Astrocyte (in vitro differentiated cells and primary cell): ENCODE measurements around the gene MICAL2. TPM values are rescaled to one million over a fixed set of nuclear protein-coding genes. Genes with fewer than 3 reads are reported as not detected.

Source experiments
- DNase-seq: peaks from one replicate; pipeline ENCODE4 v3.0.0-alpha.2; 2010; ENCODE audit warnings: low read depth
- FAIRE-seq: peaks from 2 replicates; lab custom pipeline; 2011; peaks lifted over from hg19 to GRCh38; lab: Jason Lieb, UNC
- H2AFZ ChIP-seq: 2 replicates; pipeline ENCODE4 v1.6.0; 2012; ENCODE audit warnings: low read depth, low read length, inconsistent platforms
- H3K27ac ChIP-seq: 2 replicates; pipeline ENCODE4 v1.5.1; 2011; ENCODE audit warnings: low read depth, low read length, inconsistent platforms
- H3K27me3 ChIP-seq: 2 replicates; pipeline ENCODE4 v1.6.0; 2011; ENCODE audit warnings: low read length, inconsistent platforms; ENCODE audit not compliant: insufficient read depth
- H3K36me3 ChIP-seq: 2 replicates; pipeline ENCODE4 v1.5.1; 2011; ENCODE audit warnings: low read length, inconsistent platforms; ENCODE audit not compliant: insufficient read depth
- H3K4me1 ChIP-seq: 2 replicates; pipeline ENCODE4 v1.5.1; 2011; ENCODE audit warnings: low read length, inconsistent platforms; ENCODE audit not compliant: insufficient read depth
- H3K4me2 ChIP-seq: 2 replicates; pipeline ENCODE4 v1.6.0; 2012; ENCODE audit warnings: low read length, inconsistent platforms
- H3K4me3 ChIP-seq: 2 replicates; pipeline ENCODE4 v1.5.1; 2011; ENCODE audit warnings: low read depth, mild to moderate bottlenecking, low read length, inconsistent platforms; ENCODE audit not compliant: insufficient read depth
- H3K79me2 ChIP-seq: 2 replicates; pipeline ENCODE4 v1.6.0; 2012; ENCODE audit warnings: mild to moderate bottlenecking, low read length, inconsistent platforms; ENCODE audit not compliant: insufficient read depth
- H3K9ac ChIP-seq: 2 replicates; pipeline ENCODE4 v1.6.0; 2012; ENCODE audit warnings: mild to moderate bottlenecking, low read length, inconsistent platforms
- H3K9me3 ChIP-seq: 2 replicates; pipeline ENCODE4 v1.5.1; 2012; ENCODE audit warnings: low read depth, mild to moderate bottlenecking, low read length, inconsistent platforms; ENCODE audit not compliant: insufficient read depth
- H4K20me1 ChIP-seq: 2 replicates; pipeline ENCODE4 v1.6.0; 2012; ENCODE audit warnings: low read length, inconsistent platforms; ENCODE audit not compliant: insufficient read depth
- H3K27ac Mint-ChIP-seq: one replicate; pipeline ENCODE4 v1.8.0; 2021; ENCODE audit warnings: mild to moderate bottlenecking, mixed read lengths; ENCODE audit not compliant: unreplicated experiment
- H3K27me3 Mint-ChIP-seq: one replicate; pipeline ENCODE4 v1.8.0; 2021; ENCODE audit warnings: low read depth, mixed read lengths; ENCODE audit not compliant: unreplicated experiment
- H3K36me3 Mint-ChIP-seq: one replicate; pipeline ENCODE4 v1.8.0; 2021; ENCODE audit warnings: low read depth, mixed read lengths; ENCODE audit not compliant: unreplicated experiment
- H3K4me1 Mint-ChIP-seq: one replicate; pipeline ENCODE4 v1.8.0; 2021; ENCODE audit warnings: low read depth, mixed read lengths; ENCODE audit not compliant: unreplicated experiment
- H3K4me3 Mint-ChIP-seq: one replicate; pipeline ENCODE4 v1.8.0; 2021; ENCODE audit warnings: mild to moderate bottlenecking, moderate library complexity, mixed read lengths; ENCODE audit not compliant: unreplicated experiment
- H3K9me3 Mint-ChIP-seq: one replicate; pipeline ENCODE4 v1.8.0; 2021; ENCODE audit warnings: mild to moderate bottlenecking, mixed read lengths; ENCODE audit not compliant: unreplicated experiment
- EZH2 ChIP-seq: IDR thresholded peaks from 2 replicates; pipeline ENCODE4 v1.6.1; 2012; ENCODE audit warnings: mild to moderate bottlenecking, low read length, inconsistent platforms; ENCODE audit not compliant: insufficient read depth
- total RNA-seq: library from RNA; stranded (reverse); gene quantifications from 2 replicates; pipeline ENCODE4 v1.2.1, GENCODE V29; 2021
- TF ChIP-seq, protein P1 (sequence below): IDR thresholded peaks from 2 replicates; pipeline ENCODE4 v1.5.1; 2011; ENCODE audit warnings: low read depth, mild to moderate bottlenecking, inconsistent platforms, low read length, moderate library complexity; ENCODE audit not compliant: insufficient read depth

MICAL2 gene
- total RNA-seq, 1 donor from 2014 or later, result 357 TPM

DNA sequence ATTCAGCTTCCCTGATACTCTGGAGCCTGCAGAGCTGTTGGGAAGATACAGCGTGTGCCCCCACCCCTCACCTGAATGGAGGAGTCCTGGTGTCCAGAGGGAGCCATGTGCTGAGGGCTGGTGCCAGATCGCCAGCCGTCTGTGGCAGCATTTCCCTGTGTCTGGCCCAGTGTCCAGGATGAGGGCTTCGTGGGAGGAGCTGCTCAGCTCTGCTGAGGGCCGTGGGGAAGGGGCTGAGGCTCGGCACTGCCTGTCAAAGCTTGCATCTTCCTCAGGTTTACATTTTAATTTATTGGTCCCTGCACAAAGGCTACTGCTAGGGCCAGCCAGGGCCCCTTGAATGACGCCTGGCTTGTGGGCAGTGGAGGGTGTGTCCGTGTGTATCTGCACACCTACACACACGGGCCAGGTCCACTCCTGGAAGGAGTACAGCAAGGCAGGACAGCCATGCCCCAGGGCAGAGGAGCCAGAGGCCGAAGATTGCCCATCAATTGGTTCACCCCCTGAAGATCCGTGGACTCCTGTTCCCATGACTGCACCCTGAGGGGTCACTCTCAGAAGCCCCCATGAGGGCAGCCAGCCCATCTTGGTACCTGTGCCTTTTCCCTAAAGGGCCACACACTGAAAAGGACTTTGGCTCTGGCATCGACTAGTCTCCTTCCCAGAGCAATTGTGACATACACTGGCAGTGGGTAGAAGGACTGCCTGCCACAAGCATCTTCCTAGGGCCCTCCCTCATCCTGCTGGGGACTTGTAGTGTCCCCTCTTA, 159.2 kb downstream of the MICAL2 start:
- H4K20me1 ChIP-seq, result no peaks in the 10 kb centered on the region
- H3K9me3 ChIP-seq, result no peaks in the 10 kb centered on the region
- no peak overlapping the region for H2AFZ ChIP-seq
- Mint-ChIP-seq H3K4me1 (peaks cover 32% of the 10 kb centered on the region), H3K27me3 (no peaks in the 10 kb centered on the region), H3K9me3 (no peaks in the 10 kb centered on the region), H3K36me3 (peaks cover 10% of the 10 kb centered on the region), H3K27ac (peak overlapping the region; percentile 34), H3K4me3 (peak overlapping the region; percentile 48)
- no peaks in the 10 kb centered on the region for H3K79me2 ChIP-seq
- H3K9ac ChIP-seq, result peak overlapping the region; percentile 13
- no peaks in the 10 kb centered on the region for H3K27me3 ChIP-seq
- DNase-seq (no peak), FAIRE-seq (no peak)
- no peak overlapping the region for H3K4me2 ChIP-seq
- peaks cover 39% of the 10 kb centered on the region for H3K4me1 ChIP-seq
- TF ChIP-seq, protein P1, sequence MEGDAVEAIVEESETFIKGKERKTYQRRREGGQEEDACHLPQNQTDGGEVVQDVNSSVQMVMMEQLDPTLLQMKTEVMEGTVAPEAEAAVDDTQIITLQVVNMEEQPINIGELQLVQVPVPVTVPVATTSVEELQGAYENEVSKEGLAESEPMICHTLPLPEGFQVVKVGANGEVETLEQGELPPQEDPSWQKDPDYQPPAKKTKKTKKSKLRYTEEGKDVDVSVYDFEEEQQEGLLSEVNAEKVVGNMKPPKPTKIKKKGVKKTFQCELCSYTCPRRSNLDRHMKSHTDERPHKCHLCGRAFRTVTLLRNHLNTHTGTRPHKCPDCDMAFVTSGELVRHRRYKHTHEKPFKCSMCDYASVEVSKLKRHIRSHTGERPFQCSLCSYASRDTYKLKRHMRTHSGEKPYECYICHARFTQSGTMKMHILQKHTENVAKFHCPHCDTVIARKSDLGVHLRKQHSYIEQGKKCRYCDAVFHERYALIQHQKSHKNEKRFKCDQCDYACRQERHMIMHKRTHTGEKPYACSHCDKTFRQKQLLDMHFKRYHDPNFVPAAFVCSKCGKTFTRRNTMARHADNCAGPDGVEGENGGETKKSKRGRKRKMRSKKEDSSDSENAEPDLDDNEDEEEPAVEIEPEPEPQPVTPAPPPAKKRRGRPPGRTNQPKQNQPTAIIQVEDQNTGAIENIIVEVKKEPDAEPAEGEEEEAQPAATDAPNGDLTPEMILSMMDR, result no peak
- TF ChIP-seq EZH2, result no peak
- peaks cover 6% of the 10 kb centered on the region for H3K36me3 ChIP-seq
- H3K27ac ChIP-seq, result peak overlapping the region; percentile 23
- no peak overlapping the region for H3K4me3 ChIP-seq

DNA sequence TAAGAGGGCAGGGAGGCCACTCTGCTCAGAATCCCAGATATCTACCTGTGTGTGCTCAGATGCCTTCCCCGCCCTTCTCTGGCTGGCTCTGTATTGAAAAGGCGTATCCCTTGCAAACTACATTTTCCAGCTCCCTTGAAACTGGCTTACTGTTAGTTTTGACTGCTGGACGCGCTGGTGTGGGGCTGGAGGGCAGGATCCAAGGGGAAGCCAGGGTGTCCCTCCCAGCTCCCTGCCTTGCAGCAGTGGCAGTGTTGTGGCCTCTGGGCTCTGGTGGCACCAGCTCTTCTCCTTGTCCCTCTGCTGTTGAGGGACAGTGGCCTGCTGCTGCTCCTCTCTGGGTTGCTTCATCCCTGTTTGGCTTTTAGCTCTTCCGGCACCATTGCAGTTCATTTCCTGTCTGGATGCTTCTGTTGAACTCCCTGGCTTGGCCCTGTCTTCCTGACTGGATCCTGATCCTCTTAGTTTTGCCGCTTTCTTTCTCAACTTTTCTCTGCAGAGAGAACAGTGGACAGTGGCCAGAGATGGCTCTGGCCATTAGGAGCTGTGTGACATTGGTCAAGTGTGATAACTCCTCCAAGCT, 159.9 kb downstream of the MICAL2 start:
- Mint-ChIP-seq H3K27ac (peak overlapping the region; percentile 8), H3K4me3 (no peak overlapping the region)
- H3K4me3 ChIP-seq, result no peak overlapping the region

More for the DNA sequence above, 159.9 kb downstream of the MICAL2 start:
- H3K9me3 Mint-ChIP-seq, result no peaks in the 10 kb centered on the region
- Histone ChIP-seq H3K36me3 (no peaks in the 10 kb centered on the region), H3K9me3 (no peaks in the 10 kb centered on the region), H3K27me3 (no peaks in the 10 kb centered on the region), H3K79me2 (no peaks in the 10 kb centered on the region), H3K27ac (no peak overlapping the region), H4K20me1 (no peaks in the 10 kb centered on the region), H3K4me2 (no peak overlapping the region), H2AFZ (no peak overlapping the region), H3K9ac (no peak overlapping the region), H3K4me1 (peaks cover 44% of the 10 kb centered on the region)
- TF ChIP-seq, protein P1, result no peak
- no peak for TF ChIP-seq EZH2
- no peaks in the 10 kb centered on the region for H3K27me3 Mint-ChIP-seq
- peaks cover 6% of the 10 kb centered on the region for H3K36me3 Mint-ChIP-seq
- DNase-seq (no peak), FAIRE-seq (no peak)
- H3K4me1 Mint-ChIP-seq, result peaks cover 38% of the 10 kb centered on the region
